ENCODE data around the gene CCT5.

- TF ChIP-seq CTCF (IDR thresholded peaks at IDR 0.05) (no peak), EZH2 (IDR thresholded peaks at IDR 0.05; ENCODE audit: borderline replicate concordance, insufficient read depth, low read depth, low read length, poor library complexity, severe bottlenecking) (no peak)
These were observed 16.1 kb downstream of the CCT5 start for GRCh38 chr5:10266137-10266536.
